Measurements from ENCODE around the gene TBX21. TPM values are rescaled to one million over a fixed set of nuclear protein-coding genes. Genes with fewer than 3 reads are reported as not detected.

Gene TBX21
- total and polyA plus RNA-seq, 2 experiments from 2014 or later = not detected

DNA sequence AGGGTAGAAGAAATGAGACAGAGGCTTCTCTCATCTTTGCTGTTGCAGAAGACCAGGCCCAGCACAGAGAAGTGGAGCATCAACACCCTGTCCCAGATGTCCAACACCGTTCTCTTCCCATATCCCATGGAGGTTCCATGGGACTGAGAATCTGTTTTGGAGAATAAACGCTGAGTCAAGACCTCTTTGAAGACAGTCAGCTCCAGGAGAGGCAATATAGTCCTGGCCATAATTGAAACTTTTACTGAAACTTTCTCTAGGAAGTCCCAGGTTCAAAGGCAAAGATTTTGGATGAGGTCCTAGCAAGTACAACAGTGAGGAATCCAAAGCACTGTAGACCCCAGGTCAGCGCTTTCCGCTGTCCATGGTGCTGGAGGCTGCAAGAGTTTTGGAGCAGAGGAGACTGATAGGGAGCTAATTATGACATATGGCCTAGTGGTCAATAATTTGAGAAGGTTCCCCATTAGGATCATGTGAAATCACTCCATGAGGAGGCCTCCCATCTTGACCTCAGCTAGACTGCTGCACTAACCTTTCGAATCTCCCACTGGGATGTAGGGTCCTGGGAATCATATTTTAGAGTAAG, 52.6 kb downstream of the TBX21 start:
- Mint-ChIP-seq H3K4me1 (peaks cover 4% of the 10 kb centered on the region; the same call in 2 of the 3 replicates), H3K9me3 (no peaks in the 10 kb centered on the region), H3K36me3 (ENCODE audit: low read depth) (no peaks in the 10 kb centered on the region; the same call in 2 of the 3 replicates), H3K27me3 (ENCODE audit: insufficient read depth, low read depth, poor library complexity) (peaks cover 19% of the 10 kb centered on the region), H3K4me3 (no peak overlapping the region), H3K27ac (no peak overlapping the region)
- 0 out of 2 replicates have a peak, but pooled peaks cover 4% of the 10 kb centered on the region for H3K4me1 ChIP-seq (ENCODE audit: insufficient read depth)
- no peaks in the 10 kb centered on the region for H3K79me2 ChIP-seq (replicated peaks; ENCODE audit: insufficient read depth)
- H2AFZ ChIP-seq = no peak overlapping the region
- TF ChIP-seq ZNF331 (CRISPR knock-in tag; IDR thresholded peaks at IDR 0.05; ENCODE audit: low read depth) (no peak), EZH2 (IDR thresholded peaks at IDR 0.05; ENCODE audit: low read depth, unreplicated experiment) (no peak)
- TF ChIP-seq, protein P1, sequence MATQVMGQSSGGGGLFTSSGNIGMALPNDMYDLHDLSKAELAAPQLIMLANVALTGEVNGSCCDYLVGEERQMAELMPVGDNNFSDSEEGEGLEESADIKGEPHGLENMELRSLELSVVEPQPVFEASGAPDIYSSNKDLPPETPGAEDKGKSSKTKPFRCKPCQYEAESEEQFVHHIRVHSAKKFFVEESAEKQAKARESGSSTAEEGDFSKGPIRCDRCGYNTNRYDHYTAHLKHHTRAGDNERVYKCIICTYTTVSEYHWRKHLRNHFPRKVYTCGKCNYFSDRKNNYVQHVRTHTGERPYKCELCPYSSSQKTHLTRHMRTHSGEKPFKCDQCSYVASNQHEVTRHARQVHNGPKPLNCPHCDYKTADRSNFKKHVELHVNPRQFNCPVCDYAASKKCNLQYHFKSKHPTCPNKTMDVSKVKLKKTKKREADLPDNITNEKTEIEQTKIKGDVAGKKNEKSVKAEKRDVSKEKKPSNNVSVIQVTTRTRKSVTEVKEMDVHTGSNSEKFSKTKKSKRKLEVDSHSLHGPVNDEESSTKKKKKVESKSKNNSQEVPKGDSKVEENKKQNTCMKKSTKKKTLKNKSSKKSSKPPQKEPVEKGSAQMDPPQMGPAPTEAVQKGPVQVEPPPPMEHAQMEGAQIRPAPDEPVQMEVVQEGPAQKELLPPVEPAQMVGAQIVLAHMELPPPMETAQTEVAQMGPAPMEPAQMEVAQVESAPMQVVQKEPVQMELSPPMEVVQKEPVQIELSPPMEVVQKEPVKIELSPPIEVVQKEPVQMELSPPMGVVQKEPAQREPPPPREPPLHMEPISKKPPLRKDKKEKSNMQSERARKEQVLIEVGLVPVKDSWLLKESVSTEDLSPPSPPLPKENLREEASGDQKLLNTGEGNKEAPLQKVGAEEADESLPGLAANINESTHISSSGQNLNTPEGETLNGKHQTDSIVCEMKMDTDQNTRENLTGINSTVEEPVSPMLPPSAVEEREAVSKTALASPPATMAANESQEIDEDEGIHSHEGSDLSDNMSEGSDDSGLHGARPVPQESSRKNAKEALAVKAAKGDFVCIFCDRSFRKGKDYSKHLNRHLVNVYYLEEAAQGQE (IDR thresholded peaks at IDR 0.05; ENCODE audit: unreplicated experiment) = peak; percentile 94
- TF ChIP-seq, protein P2, sequence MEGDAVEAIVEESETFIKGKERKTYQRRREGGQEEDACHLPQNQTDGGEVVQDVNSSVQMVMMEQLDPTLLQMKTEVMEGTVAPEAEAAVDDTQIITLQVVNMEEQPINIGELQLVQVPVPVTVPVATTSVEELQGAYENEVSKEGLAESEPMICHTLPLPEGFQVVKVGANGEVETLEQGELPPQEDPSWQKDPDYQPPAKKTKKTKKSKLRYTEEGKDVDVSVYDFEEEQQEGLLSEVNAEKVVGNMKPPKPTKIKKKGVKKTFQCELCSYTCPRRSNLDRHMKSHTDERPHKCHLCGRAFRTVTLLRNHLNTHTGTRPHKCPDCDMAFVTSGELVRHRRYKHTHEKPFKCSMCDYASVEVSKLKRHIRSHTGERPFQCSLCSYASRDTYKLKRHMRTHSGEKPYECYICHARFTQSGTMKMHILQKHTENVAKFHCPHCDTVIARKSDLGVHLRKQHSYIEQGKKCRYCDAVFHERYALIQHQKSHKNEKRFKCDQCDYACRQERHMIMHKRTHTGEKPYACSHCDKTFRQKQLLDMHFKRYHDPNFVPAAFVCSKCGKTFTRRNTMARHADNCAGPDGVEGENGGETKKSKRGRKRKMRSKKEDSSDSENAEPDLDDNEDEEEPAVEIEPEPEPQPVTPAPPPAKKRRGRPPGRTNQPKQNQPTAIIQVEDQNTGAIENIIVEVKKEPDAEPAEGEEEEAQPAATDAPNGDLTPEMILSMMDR (conservative IDR thresholded peaks at IDR 0.05; ENCODE audit: low read depth in 2 of 2) = no peak
- TF ChIP-seq, protein P3, sequence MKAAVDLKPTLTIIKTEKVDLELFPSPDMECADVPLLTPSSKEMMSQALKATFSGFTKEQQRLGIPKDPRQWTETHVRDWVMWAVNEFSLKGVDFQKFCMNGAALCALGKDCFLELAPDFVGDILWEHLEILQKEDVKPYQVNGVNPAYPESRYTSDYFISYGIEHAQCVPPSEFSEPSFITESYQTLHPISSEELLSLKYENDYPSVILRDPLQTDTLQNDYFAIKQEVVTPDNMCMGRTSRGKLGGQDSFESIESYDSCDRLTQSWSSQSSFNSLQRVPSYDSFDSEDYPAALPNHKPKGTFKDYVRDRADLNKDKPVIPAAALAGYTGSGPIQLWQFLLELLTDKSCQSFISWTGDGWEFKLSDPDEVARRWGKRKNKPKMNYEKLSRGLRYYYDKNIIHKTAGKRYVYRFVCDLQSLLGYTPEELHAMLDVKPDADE (IDR thresholded peaks at IDR 0.05) = no peak
- H4K20me1 ChIP-seq (replicated peaks; ENCODE audit: insufficient read depth) = no peaks in the 10 kb centered on the region
- H3K27ac ChIP-seq (ENCODE audit: low read depth) = no peak overlapping the region
- 0 out of 2 replicates have a peak, but pooled peaks cover 4% of the 10 kb centered on the region for H3F3A ChIP-seq (replicated peaks; ENCODE audit: low read depth)
- peaks cover 31% of the 10 kb centered on the region for H3K27me3 ChIP-seq (ENCODE audit: insufficient read depth)
- ATAC-seq (peak; percentile 32), DNase-seq (ENCODE audit: low spot score) (peak; percentile 74)
- H3K36me3 ChIP-seq (ENCODE audit: insufficient read depth) = no peaks in the 10 kb centered on the region
- H3K9me2 ChIP-seq (ENCODE audit: insufficient read depth) = no peaks in the 10 kb centered on the region
- H3K4me2 ChIP-seq = no peak overlapping the region
- no peak overlapping the region for H3K4me3 ChIP-seq
